ENCODE measurements around the gene TMEM37.
"Not testable (repeated sequence)": the region's sequence is repeated elsewhere in the genome, so short reads cannot be mapped to it uniquely, and the experiment has no call there.

Gene TMEM37, protein sequence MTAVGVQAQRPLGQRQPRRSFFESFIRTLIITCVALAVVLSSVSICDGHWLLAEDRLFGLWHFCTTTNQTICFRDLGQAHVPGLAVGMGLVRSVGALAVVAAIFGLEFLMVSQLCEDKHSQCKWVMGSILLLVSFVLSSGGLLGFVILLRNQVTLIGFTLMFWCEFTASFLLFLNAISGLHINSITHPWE

DNA sequence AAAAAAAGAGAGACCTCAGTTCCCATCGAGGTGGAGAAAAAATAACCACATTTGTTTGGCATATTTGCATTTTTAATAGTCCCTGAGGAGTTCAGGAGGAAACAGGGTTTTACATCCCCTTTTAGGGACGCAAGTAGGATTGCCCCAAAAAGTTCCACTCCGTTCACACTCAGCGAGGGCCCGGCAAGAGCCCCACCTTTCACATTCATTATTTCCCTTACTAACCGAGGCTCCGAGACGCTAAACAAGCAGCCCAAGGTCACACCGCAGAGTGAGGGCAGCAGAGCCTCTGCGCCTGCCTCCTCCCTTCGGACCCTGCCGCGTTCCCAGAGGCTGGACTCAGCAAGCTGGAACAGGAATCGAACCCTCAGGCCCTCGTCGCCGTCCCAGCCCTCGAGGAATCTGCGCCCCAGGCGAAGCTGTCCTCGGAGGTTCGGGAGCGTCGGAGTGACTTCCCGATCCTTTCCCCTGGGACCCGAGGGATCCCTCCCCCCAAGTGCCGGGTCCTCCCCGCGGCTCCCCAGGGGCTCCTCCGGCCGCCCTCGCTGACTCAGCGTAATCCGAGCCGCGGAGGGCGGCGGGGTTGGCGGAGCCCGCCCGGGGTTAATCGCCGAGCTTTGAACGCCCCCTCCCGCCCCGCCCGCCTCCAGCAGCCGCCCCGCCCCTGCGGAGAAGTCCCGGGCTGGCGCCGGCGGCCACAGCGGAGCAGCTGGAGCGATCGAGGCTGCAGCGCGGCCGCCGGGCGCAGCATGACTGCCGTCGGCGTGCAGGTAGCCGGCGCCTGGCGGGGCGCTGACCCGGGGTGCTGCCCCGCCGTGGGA is at the start of gene TMEM37:
TMEM37 (plus strand) TSS at position 700 of the 821 bp plus-strand sequence; CDS start at position 750, 50 bp downstream.
- ATAC-seq (peak; percentile 36), DNase-seq (ENCODE audit: low spot score in 2 of 2) (no peak)
- H3K36me3 Mint-ChIP-seq = no peaks in the 10 kb centered on the region
- H3K9me3 Mint-ChIP-seq = no peaks in the 10 kb centered on the region
- no peaks in the 10 kb centered on the region for H3K4me1 Mint-ChIP-seq
- peak within 1 kb of the TSS; percentile 19 for H3K4me3 Mint-ChIP-seq
- H3K27ac Mint-ChIP-seq = no peak within 1 kb of the TSS

DNA sequence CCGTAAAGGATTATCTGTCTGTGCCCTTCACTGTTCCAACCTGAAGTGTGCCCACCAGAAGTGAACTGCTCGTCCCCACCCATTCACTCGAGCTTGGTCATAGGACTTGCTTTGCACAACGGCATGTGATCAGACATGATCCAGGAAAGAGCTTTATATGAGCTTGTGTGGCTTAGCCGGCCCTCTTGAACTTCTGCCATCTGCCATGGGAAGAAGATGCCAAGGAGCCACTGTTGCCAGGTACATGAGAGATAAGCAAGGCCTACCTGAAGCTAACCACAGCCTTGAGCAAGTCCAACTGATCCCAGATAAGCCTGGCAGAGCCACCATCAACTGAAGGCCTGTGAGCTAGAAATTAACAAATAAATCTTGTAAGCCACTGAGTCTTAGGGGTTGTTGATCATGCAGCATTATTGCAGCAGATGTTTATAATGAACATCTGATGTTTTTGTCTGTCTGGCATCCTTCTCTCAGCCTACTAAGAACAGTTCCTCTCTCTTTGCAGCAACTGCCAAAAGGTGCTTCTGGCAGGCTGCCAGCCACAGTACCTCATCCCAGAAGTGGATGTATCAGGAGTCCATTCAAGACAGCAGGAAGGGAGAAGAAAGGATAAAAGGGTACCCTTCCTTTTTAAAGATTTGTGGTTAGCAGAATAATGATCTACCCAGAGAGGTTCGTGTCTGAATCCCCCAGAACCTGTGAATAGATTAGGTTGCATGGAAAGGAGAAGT is 48.1 kb upstream of the TMEM37 start:
- ATAC-seq (no peak), DNase-seq (ENCODE audit: low spot score in 2 of 2) (no peak)
- Mint-ChIP-seq H3K4me1 (peaks cover 8% of the 10 kb centered on the region), H3K4me3 (no peak overlapping the region), H3K27ac (no peak overlapping the region), H3K9me3 (no peaks in the 10 kb centered on the region), H3K36me3 (no peaks in the 10 kb centered on the region)

DNA sequence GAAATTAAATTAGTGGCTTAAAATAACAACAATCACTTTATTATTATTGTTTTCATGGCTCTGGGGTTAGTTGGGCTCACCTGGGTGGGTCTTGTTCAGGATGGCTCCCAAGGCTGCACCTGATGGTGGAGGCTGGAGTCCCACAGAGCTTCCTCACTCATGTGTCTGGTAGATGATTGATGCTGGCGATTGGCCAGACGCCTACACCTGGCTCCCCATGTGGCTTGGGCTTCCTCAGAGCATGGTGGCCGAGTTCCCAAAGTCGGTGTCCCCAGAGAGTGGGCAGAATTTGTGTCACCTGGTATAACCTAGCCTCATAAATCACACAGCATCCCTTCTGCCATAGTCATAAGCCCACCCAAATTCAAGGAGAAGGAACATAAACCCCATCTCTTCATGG is 46.7 kb upstream of the TMEM37 start:
- ATAC-seq = no peak

DNA sequence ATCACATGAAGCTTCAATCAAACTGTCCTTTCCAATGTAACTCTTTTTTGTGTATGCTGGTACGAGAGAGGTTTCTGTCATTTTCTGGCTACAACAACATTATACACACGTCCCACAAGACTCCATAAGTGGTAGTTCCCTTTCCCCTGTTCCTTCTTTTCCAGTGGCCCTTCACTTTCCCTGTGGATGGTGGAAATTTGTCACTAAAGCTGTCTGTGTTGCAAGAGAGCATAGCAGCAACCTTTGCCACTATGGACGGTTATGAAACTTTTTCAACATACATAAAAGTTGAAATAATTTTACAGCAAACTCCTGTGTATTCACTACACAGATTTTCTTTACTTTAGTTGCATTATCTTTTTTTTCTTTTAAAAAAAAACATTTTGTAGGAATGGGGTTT is 46.2 kb upstream of the TMEM37 start:
- no peak overlapping the region for H3K27ac Mint-ChIP-seq
- ATAC-seq (no peak), DNase-seq (ENCODE audit: low spot score in 2 of 2) (no peak)
- H3K9me3 Mint-ChIP-seq = no peaks in the 10 kb centered on the region
- peaks cover 14% of the 10 kb centered on the region for H3K4me1 Mint-ChIP-seq
- no peak overlapping the region for H3K4me3 Mint-ChIP-seq
- H3K36me3 Mint-ChIP-seq = no peaks in the 10 kb centered on the region

More for the DNA sequence above, 46.7 kb upstream of the TMEM37 start:
- DNase-seq (ENCODE audit: low spot score in 2 of 2) = no peak
- H3K9me3 Mint-ChIP-seq = no peaks in the 10 kb centered on the region
- no peak overlapping the region for H3K4me3 Mint-ChIP-seq
- no peaks in the 10 kb centered on the region for H3K36me3 Mint-ChIP-seq
- H3K27ac Mint-ChIP-seq = no peak overlapping the region
- peaks cover 14% of the 10 kb centered on the region for H3K4me1 Mint-ChIP-seq

DNA sequence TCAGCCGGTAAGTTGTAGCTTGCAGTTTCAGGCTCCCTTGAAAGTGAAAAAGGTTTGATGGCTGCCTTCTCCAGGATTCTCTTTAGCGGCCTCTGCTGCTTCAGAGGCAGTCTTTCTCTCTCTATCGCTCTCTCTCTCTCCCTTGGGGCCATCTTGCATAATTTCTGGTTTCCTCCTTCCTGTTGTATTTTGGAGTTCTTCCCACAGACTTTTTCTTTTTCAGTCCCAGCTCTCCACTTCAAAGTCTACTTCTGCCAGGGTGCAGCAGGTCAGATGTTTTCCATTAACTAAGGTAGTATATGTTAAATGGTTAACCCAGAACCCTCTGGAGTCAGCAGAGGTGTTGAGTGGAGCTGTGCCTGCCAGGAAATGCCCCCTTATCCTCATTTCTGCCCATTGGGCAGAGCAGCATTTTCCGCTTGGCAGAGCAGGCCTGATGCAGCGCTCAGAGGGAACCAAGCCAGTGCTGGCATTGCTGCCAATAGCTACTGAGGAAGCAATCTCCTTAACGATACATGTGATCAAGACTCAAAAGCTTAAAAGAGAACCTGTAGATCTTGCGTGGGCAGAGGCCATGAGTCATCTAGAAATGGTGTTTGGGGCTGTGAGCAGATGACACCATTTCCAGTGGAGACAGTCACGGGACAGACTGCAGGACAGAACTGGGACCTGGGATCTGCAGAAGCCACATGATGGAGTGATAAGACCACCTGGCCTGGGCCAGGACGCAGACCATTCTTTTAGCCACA is 44.1 kb upstream of the TMEM37 start:
- Mint-ChIP-seq H3K9me3 (no peaks in the 10 kb centered on the region), H3K27ac (no peak overlapping the region), H3K4me1 (peaks cover 14% of the 10 kb centered on the region), H3K36me3 (no peaks in the 10 kb centered on the region), H3K4me3 (no peak overlapping the region)
- ATAC-seq (peak; percentile 77), DNase-seq (ENCODE audit: low spot score in 2 of 2) (no peak)

DNA sequence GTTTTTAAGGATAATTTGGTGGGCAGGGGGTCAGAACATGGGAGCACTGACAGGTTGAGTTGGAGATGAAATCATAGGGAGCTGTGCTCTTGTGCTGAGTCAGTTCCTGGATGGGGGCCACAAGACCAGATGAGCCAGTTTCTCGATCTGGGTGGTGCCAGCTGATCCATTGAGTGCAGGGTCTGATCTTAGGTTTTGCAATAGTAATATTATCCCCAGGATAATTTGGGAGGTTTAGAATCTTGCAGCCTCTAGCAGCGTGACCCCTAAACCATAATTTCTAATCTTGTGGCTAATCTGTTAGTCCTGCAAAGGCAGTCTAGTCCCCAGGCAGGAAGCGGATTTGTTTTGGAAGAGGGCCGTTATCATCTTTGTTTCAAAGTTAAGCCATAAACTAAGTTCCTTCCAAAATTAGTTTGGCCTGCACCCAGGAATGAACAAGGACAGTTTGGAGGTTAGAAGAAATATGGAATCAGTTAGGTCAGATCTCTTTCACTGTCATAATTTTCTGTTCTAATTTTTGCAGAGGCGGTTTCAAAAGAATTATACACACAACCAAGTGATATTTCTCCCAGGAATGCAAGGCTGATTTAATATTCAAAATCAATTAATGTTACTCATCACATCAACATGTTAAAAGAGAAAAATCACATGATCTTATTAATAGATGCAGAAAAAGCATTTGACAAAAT is 41.9 kb upstream of the TMEM37 start:
- no peak overlapping the region for H3K4me3 Mint-ChIP-seq
- no peak overlapping the region for H3K27ac Mint-ChIP-seq
- ATAC-seq (no peak), DNase-seq (ENCODE audit: low spot score in 2 of 2) (no peak)
- H3K4me1 Mint-ChIP-seq = peaks cover 14% of the 10 kb centered on the region
- H3K36me3 Mint-ChIP-seq = no peaks in the 10 kb centered on the region
- H3K9me3 Mint-ChIP-seq = no peaks in the 10 kb centered on the region

DNA sequence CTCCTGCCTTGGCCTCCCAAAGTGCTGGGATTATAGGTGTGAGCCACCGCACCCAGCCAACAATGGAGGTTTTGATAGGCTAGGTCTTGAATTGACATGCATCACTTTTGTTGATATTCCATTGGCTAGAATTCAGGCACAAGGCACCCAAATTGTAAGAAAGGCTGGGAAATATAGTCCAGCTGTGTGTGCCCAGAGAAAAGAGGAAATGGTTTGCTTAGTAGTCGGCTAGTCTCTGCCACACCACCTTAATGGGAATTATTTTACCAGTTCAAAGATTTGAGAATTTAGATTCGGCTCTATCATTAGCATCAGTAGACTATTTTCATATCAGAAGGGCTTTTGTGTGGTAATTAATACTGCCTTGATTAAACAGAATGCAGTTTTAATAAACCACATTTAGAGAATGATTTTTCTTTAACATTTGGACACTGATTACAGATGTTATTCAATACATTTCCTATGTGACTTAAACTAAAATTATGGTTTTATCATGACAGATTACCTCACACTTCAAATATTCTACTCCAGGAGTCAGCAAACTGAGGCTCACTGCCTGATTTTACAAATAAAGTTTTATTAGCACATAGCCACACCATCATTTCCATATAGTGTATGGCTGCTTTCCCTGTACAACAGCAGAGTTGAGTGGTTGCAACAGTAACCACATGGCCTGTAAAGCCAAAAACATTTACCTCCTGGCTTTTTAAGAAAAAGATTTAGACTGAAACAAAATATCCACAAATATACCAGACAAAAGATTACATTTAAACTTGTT is 37.5 kb upstream of the TMEM37 start:
- H3K27ac Mint-ChIP-seq = no peak overlapping the region
- DNase-seq (ENCODE audit: low spot score in 2 of 2) (no peak), ATAC-seq (no peak)
- no peaks in the 10 kb centered on the region for H3K9me3 Mint-ChIP-seq
- no peak overlapping the region for H3K4me3 Mint-ChIP-seq
- H3K4me1 Mint-ChIP-seq = peaks cover 11% of the 10 kb centered on the region
- no peaks in the 10 kb centered on the region for H3K36me3 Mint-ChIP-seq

DNA sequence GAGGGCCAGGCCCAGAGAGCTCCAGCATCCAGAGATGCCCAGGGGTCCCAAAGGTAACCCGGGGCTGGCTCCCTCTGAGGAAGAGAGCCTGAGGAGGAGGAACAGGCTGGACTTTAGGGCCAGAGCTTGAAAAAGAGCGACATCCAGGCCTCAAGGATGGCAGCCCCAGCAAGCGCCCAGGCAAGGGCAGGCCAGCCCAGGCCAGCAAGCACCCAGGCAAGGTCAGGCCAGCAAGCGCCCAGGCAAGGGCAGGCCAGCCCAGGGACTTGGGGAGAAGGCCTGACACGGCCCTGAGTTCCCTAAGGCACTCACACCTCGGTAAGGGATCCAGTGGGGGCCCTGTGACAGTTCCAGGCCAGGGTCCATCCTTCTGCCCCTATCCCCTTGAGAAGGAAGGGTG is 34.5 kb upstream of the TMEM37 start:
- peak; percentile 47 for ATAC-seq
- Mint-ChIP-seq H3K4me3 (no peak overlapping the region), H3K9me3 (no peaks in the 10 kb centered on the region), H3K27ac (no peak overlapping the region), H3K4me1 (peaks cover 6% of the 10 kb centered on the region), H3K36me3 (no peaks in the 10 kb centered on the region)
- no peak for DNase-seq (ENCODE audit: low spot score in 2 of 2)

DNA sequence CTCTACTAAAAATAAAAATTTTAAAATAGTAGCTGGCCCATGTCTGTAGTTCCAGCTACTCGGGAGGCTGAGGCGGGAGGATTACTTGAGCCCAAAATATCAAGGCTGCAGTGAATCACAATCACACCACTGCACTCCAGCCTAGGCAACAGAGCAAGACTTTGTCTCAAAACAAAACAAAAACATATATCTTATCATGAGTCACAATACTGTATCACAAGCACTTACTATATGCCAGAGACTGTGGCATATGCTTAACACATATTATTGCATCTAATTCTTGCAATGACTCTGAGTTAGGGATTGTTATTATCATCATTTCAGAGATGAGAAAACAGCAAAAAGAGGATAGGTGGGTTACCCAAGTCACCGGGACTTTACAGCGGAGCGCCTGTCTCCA is 29.5 kb upstream of the TMEM37 start:
- DNase-seq (ENCODE audit: low spot score in 2 of 2) = no peak
- ATAC-seq = peak; percentile 36
- Mint-ChIP-seq H3K36me3 (no peaks in the 10 kb centered on the region), H3K4me1 (peaks cover 6% of the 10 kb centered on the region), H3K9me3 (no peaks in the 10 kb centered on the region), H3K4me3 (no peak overlapping the region), H3K27ac (no peak overlapping the region)

DNA sequence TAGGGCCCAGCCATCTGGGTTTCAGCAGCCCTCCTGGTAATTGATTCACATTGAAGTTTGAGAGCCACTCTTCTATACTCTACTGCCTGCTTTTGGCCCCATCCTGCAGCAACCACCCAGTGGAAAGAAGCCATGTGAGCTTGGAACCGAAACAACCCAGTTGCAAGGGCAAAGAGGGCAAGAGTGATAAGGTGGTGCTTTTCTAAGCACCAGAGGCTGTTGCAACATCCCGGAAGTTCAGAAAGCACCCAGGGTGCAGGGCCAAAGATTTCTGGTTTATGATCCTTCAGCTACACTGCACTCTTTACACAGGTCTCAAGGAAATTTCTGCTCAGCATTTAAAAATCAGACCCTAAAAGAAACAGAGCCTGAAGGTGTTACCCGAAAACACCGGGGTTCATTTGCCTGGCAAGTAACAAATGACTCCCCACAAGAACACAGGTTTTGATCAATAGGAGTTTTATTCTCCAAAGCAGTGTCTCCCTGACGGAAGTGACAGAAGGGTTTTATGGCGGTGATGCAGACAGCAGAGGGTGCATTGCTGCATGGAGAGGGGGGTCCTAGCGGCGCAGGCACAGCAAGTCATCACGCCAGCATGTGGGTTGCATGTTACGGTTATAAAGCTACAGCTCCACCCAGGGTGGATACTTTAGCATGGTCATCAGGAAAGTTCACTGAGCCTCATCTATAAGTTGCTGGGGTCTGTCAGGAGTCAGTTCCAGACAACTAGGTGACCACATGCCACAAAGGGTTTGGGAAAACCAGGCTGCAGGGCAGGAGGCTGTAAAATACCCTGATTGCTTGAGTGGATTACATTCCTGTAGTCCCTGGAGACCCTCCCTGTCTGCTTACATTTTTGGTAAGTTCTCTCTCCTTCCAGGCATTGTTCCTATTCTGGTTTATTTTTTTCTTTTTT is 28.8 kb upstream of the TMEM37 start:
- ATAC-seq = no peak
- Mint-ChIP-seq H3K9me3 (no peaks in the 10 kb centered on the region), H3K36me3 (no peaks in the 10 kb centered on the region), H3K27ac (no peak overlapping the region), H3K4me3 (no peak overlapping the region), H3K4me1 (peaks cover 6% of the 10 kb centered on the region)
- no peak for DNase-seq (ENCODE audit: low spot score in 2 of 2)

DNA sequence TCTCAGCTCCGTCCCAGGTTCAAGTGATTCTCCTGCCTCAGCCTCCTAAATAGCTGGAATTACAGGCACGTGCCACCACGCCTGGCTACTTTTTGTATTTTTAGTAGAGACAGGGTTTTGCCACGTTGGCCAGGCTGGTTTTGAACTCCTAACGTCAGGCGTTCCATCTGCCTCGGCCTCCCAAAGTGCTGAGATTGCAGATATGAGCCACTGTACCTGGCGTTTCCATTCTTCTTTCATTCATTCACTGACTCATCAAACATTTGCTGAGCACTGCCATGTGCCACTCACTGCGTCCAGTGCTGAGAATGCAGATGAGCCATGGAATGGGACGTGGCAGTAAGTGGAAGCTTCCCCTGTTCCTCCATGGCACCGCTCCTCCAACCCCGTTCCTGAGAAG is 28.0 kb upstream of the TMEM37 start:
- not testable (repeated sequence) for H3K9me3 Mint-ChIP-seq; H3K36me3 Mint-ChIP-seq; H3K4me3 Mint-ChIP-seq; DNase-seq (ENCODE audit: low spot score in 2 of 2); H3K4me1 Mint-ChIP-seq; H3K27ac Mint-ChIP-seq; ATAC-seq

DNA sequence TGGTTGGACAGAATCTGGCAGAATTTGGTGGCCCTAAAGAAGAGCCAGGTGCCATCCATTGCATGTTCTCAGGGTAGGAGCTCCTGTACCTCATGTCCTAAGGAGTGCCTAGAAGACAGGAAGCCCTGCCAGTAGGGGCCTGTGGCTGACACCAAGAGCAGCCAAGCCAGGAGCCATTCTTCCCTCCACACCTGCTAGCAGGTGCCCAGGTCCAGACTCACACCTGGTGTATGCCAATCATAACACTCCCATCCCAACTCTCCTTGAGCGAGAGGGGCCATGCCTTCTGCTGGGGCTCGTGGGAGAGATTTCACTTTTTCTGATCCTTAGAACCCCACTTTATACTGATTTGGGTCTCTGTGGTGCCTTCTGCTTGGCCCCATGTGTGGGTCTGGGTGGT is 26.5 kb upstream of the TMEM37 start:
- no peaks in the 10 kb centered on the region for H3K4me1 Mint-ChIP-seq
- no peak for ATAC-seq
- DNase-seq (ENCODE audit: low spot score in 2 of 2) = no peak
- no peaks in the 10 kb centered on the region for H3K36me3 Mint-ChIP-seq
- H3K4me3 Mint-ChIP-seq = no peak overlapping the region
- H3K9me3 Mint-ChIP-seq = no peaks in the 10 kb centered on the region
- H3K27ac Mint-ChIP-seq = no peak overlapping the region

DNA sequence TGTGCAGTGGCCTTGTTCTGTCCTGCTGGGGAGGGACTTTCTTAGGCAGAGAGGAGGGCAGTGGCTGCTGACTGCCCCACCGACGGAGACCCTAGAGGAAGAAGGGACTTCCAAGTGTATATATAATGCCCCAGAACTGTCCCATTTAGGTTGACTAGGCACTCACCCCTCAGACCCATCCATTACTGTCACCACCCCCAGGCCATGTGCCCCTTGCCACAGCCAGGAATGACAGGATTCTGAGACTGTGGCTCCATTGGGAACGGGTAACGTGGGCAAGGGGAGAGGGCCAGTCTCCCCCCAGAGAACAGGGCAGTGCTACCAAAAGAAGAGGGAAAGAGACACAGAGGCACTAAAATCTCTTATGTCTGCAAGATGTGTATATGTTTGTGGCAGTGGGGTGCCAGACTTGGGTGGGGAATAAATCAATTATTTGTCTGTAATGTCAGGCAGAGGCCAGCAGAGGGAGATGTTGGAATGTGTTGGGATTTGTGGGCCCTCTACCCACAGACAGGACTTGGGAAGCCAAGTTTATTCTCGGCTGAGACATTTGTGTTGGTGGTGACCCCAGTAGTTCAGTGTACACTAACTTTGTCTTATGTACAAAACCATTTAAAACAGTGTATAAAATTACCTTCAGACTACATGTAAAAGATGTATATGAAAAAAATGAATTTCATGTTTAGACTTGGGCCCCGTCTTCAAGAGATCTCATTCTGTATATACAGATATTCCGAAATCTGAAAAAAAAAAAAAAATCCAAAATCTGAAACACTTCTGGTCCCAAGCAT is 24.0 kb upstream of the TMEM37 start:
- H3K4me1 Mint-ChIP-seq = no peaks in the 10 kb centered on the region
- ATAC-seq = no peak
- no peak overlapping the region for H3K27ac Mint-ChIP-seq
- peak in 1 of 2 donors; percentile 57 for DNase-seq (ENCODE audit: low spot score in 2 of 2)
- no peaks in the 10 kb centered on the region for H3K36me3 Mint-ChIP-seq
- no peaks in the 10 kb centered on the region for H3K9me3 Mint-ChIP-seq
- no peak overlapping the region for H3K4me3 Mint-ChIP-seq
